CD14-positive monocyte (primary cell): ENCODE measurements around the gene CERS2. TPM values are rescaled to one million over a fixed set of nuclear protein-coding genes. Genes with fewer than 3 reads are reported as not detected.

ENCODE experiments used
- DNase-seq, 3 donors: peaks; one replicate each; pipeline ENCODE4 v3.0.0-alpha.2; 2011 to 2022
- H2AFZ ChIP-seq: 2 replicates; pipeline ENCODE4 v1.6.0; 2012; ENCODE audit warnings: mild to moderate bottlenecking, low read depth, low read length, inconsistent platforms; ENCODE audit not compliant: insufficient read depth, poor library complexity, severe bottlenecking
- H3K27ac ChIP-seq, 2 donors: 1 replicate in 1 of 2; 2 replicates in 1 of 2; pipeline ENCODE4 v1.5.1; 2012 to 2013; ENCODE audit warnings: low read length in 2 of 2, control low read depth in 1 of 2, inconsistent platforms in 1 of 2, low read depth in 1 of 2, mild to moderate bottlenecking in 1 of 2
- H3K27me3 ChIP-seq, 2 donors: one replicate each; pipeline versions ENCODE4 v1.6.0 to v1.6.1; 2011 to 2013; ENCODE audit warnings: low read length in 2 of 2; ENCODE audit not compliant: control insufficient read depth in 2 of 2, insufficient read depth in 2 of 2
- H3K36me3 ChIP-seq, 2 donors: replicated peaks in 1 of 2; 1 replicate in 1 of 2; 2 replicates in 1 of 2; pipeline versions ENCODE4 v1.5.1 to v1.6.1; 2012 to 2013; ENCODE audit warnings: low read length in 2 of 2, control low read depth in 1 of 2, inconsistent platforms in 1 of 2, mild to moderate bottlenecking in 1 of 2; ENCODE audit not compliant: insufficient read depth in 2 of 2, control insufficient read depth in 1 of 2
- H3K4me1 ChIP-seq, 2 donors: 1 replicate in 1 of 2; 2 replicates in 1 of 2; pipeline versions ENCODE4 v1.5.1 to v1.6.1; 2012 to 2013; ENCODE audit warnings: low read length in 2 of 2, control low read depth in 1 of 2, inconsistent platforms in 1 of 2, mild to moderate bottlenecking in 1 of 2, moderate library complexity in 1 of 2; ENCODE audit not compliant: insufficient read depth in 2 of 2, control insufficient read depth in 1 of 2
- H3K4me2 ChIP-seq: replicated peaks from 2 replicates; pipeline ENCODE3; 2012; ENCODE audit warnings: low read length, moderate library complexity, mild to moderate bottlenecking; ENCODE audit not compliant: poor library complexity, severe bottlenecking; ENCODE audit errors: extremely low read depth
- H3K4me3 ChIP-seq, 3 experiments: fragments of 200-600 bp in 1 of 3; sonication (generic) in 1 of 3; replicated peaks in 1 of 3; 1 replicate in 2 of 3; 2 replicates in 1 of 3; pipeline ENCODE4 v1.5.1; 2011 to 2013; ENCODE audit warnings: low read length in 3 of 3, mild to moderate bottlenecking in 3 of 3, control low read depth in 2 of 3, low read depth in 2 of 3, inconsistent platforms in 1 of 3, moderate library complexity in 1 of 3
- H3K79me2 ChIP-seq: 2 replicates; pipeline ENCODE4 v1.6.0; 2012; ENCODE audit warnings: mild to moderate bottlenecking, control low read depth, inconsistent platforms, low read length, moderate library complexity; ENCODE audit not compliant: insufficient read depth
- H3K9ac ChIP-seq: 2 replicates; pipeline ENCODE4 v1.6.0; 2017; ENCODE audit warnings: low read length, mild to moderate bottlenecking; ENCODE audit not compliant: insufficient read depth, poor library complexity, severe bottlenecking
- H3K9me3 ChIP-seq, 2 donors: replicated peaks in 1 of 2; 1 replicate in 1 of 2; 2 replicates in 1 of 2; pipeline versions ENCODE4 v1.5.1 to v1.6.1; 2012 to 2013; ENCODE audit warnings: low read length in 2 of 2, control low read depth in 1 of 2; ENCODE audit not compliant: control insufficient read depth in 1 of 2, insufficient read depth in 1 of 2
- H4K20me1 ChIP-seq: 2 replicates; pipeline ENCODE4 v1.6.0; 2012; ENCODE audit warnings: mild to moderate bottlenecking, low read length, control low read depth, moderate library complexity; ENCODE audit not compliant: insufficient read depth
- H3K27ac Mint-ChIP-seq, 7 donors: one replicate each; pipeline ENCODE4 v1.8.0; 2020; ENCODE audit warnings: mild to moderate bottlenecking in 7 of 7, mixed read lengths in 7 of 7, moderate library complexity in 6 of 7, inconsistent platforms in 2 of 7
- H3K27me3 Mint-ChIP-seq, 3 donors: one replicate each; pipeline ENCODE4 v1.8.0; 2021 to 2022; ENCODE audit warnings: low read depth in 3 of 3, mild to moderate bottlenecking in 3 of 3, mixed read lengths in 3 of 3, moderate library complexity in 3 of 3, inconsistent platforms in 1 of 3
- H3K36me3 Mint-ChIP-seq, 2 donors: one replicate each; pipeline ENCODE4 v1.8.0; 2020; ENCODE audit warnings: mixed read lengths in 2 of 2, inconsistent platforms in 1 of 2, mild to moderate bottlenecking in 1 of 2
- H3K4me1 Mint-ChIP-seq: one replicate; pipeline ENCODE4 v1.8.0; 2020; ENCODE audit warnings: mild to moderate bottlenecking, mixed read lengths
- H3K4me3 Mint-ChIP-seq, 2 donors: one replicate each; pipeline ENCODE4 v1.8.0; 2020; ENCODE audit warnings: mild to moderate bottlenecking in 2 of 2, mixed read lengths in 2 of 2, moderate library complexity in 1 of 2
- H3K9me3 Mint-ChIP-seq, 7 donors: one replicate each; pipeline ENCODE4 v1.8.0; 2020 to 2022; ENCODE audit warnings: mixed read lengths in 7 of 7, mild to moderate bottlenecking in 6 of 7, moderate library complexity in 6 of 7, inconsistent platforms in 2 of 7
- WGBS: methylation state at CpG from one replicate; pipeline ENCODE4 v1.1.5; 2013; ENCODE audit warnings: missing lambda C conversion rate; ENCODE audit not compliant: insufficient coverage; 5-methylcytosine and 5-hydroxymethylcytosine counted together
- intact Hi-C, 2 donors: fragments of 100-400 bp; cut with micrococcal nuclease; formaldehyde crosslinking; loops; one replicate each; pipeline versions ENCODE4 v1.15.0 to v1.15.1; 2023
- polyA plus RNA-seq, 3 donors: library from polyadenylated mRNA; depleted of rRNA in 1 of 3; unstranded in 2 of 3; stranded (reverse) in 1 of 3; fragments of 300-500 nt in 2 of 3; fragments of >200 nt in 1 of 3; fragmentation: Illumina TruSeq in 2 of 3; gene quantifications; 1 replicate in 2 of 3; 2 replicates in 1 of 3; pipeline ENCODE4 v1.2.3, GENCODE V29; 2012 to 2021
- TF ChIP-seq, protein P1 (sequence below): fragments of 200-600 bp; IDR thresholded peaks from one replicate; pipeline ENCODE4 v1.8.0; 2022; ENCODE audit warnings: antibody characterized with exemption, mild to moderate bottlenecking

Gene CERS2
- polyA plus RNA-seq, 3 donors = 152 to 224 (median 200) TPM

DNA sequence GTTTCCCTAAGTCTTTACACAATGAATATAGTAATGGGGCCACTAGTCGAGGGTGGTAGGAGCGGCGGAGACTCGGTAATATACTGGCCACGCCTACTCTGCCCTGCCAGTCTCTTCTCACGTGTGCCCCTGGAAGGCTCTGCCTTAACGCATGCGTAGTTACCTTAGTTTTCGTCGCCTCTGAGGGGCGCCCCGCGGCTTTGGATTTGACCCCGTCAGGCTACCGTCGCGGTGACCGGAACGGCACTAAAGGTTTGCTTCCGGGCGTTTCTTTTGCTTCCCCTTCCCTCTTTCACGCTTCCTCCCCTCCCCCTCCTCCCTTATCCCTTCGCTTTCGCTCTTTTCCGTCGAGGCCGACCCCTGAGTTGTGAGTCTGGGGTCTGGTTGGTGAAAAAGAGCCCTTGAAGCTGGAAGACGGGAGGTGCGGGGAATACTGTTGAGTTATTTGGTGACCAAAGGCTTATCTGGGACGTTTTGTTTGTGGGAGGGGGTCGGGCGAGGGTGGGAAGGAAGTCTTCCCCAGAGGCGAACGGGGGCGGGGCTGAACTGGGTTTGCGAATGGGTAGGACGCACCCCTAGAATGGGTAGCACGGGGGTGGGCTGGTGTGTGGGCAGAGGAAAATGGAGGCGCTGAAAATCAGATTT, 48.4 kb downstream of the CERS2 start, which contains the start of gene SETDB1:
SETDB1 (plus strand) TSS at position 267 of the 645 bp plus-strand sequence. CDS start 1,352 bp downstream, outside the sequence.
- no peaks in the 10 kb centered on the region for H4K20me1 ChIP-seq
- TF ChIP-seq, protein P1, sequence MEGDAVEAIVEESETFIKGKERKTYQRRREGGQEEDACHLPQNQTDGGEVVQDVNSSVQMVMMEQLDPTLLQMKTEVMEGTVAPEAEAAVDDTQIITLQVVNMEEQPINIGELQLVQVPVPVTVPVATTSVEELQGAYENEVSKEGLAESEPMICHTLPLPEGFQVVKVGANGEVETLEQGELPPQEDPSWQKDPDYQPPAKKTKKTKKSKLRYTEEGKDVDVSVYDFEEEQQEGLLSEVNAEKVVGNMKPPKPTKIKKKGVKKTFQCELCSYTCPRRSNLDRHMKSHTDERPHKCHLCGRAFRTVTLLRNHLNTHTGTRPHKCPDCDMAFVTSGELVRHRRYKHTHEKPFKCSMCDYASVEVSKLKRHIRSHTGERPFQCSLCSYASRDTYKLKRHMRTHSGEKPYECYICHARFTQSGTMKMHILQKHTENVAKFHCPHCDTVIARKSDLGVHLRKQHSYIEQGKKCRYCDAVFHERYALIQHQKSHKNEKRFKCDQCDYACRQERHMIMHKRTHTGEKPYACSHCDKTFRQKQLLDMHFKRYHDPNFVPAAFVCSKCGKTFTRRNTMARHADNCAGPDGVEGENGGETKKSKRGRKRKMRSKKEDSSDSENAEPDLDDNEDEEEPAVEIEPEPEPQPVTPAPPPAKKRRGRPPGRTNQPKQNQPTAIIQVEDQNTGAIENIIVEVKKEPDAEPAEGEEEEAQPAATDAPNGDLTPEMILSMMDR = no peak
- peaks cover 40% of the 10 kb centered on the region for H3K79me2 ChIP-seq
- Mint-ChIP-seq H3K4me3 (peak within 1 kb of the TSS; percentile 94 to 95), H3K4me1 (peaks cover 27% of the 10 kb centered on the region), H3K9me3 (peaks cover 3 to 11% (median 7%) of the 10 kb centered on the region in 7 donors), H3K27me3 (peaks cover 0 to 3% (median 1%) of the 10 kb centered on the region in 3 donors), H3K27ac (peak within 1 kb of the TSS; percentile 97 to 99 (median 99)), H3K36me3 (peaks cover 21 to 36% of the 10 kb centered on the region in 2 donors)
- no peaks in the 10 kb centered on the region for H3K27me3 ChIP-seq
- peak; percentile 96 to 99 (median 98) for DNase-seq
- H2AFZ ChIP-seq = peak within 1 kb of the TSS; percentile 84
- peaks cover 19 to 27% of the 10 kb centered on the region in 2 donors for H3K4me1 ChIP-seq
- H3K36me3 ChIP-seq = peaks cover 27 to 32% of the 10 kb centered on the region in 2 donors
- peaks cover 6 to 8% of the 10 kb centered on the region in 2 donors for H3K9me3 ChIP-seq
- WGBS = under 1% methylated on average over 30 of the region's 39 CpGs
- H3K4me2 ChIP-seq = peak within 1 kb of the TSS; percentile 93
- intact Hi-C loops = loop anchor here (2.0 to 10.0 kb wide), 5 partner anchors 49 to 161 kb away; partner anchors contain the start of genes ARNT (in 1 of the 2), CERS2 (in 1 of the 2), CTSS (in 1 of the 2) and MINDY1 (in 1 of the 2)
- H3K4me3 ChIP-seq = peak within 1 kb of the TSS; percentile 71 to 88 (median 75)
- H3K27ac ChIP-seq = peak within 1 kb of the TSS; percentile 83 to 92
- peak within 1 kb of the TSS; percentile 87 for H3K9ac ChIP-seq

DNA sequence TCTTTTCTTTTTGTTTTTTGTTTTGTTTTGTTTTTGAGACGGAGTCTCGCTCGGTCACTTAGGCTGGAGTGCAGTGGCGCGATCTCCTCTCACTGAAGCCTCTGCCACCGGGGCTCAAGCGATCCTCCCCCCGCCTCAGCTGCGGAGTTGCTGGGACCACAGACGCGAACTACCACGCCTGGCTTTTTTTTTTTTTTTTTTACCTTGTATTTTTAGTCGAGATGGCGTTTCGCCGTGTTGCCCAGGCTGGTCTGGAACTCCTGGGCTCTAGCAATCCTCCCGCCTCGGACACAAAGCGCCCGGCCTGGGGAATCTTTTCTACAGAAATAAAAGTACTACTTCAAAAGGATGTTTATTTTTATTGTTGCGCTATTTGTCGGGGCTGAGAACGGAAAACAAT, 49.6 kb downstream of the CERS2 start:
- peak overlapping the region; percentile 84 for H2AFZ ChIP-seq
- peaks cover 30% of the 10 kb centered on the region for H3K79me2 ChIP-seq
- H3K4me1 Mint-ChIP-seq = peaks cover 27% of the 10 kb centered on the region
- intact Hi-C loops = loop anchor here (5.0 to 10.0 kb wide), 4 partner anchors 50 to 160 kb away; partner anchors contain the start of genes CERS2 (in 1 of the 2), CTSS (in 1 of the 2), MINDY1 (in 1 of the 2) and PRUNE1 (in 1 of the 2)
- H3K4me3 ChIP-seq = peak overlapping the region; percentile 71 to 88 (median 75)
- H3K27me3 Mint-ChIP-seq = peaks cover 1 to 3% (median 2%) of the 10 kb centered on the region in 3 donors
- 51% methylated on average over 9 of the region's 23 CpGs for WGBS
- H3K4me3 Mint-ChIP-seq = peak overlapping the region; percentile 94 to 95
- peaks cover 0 to 3% (median 0%) of the 10 kb centered on the region in 7 donors for H3K9me3 Mint-ChIP-seq
- H3K4me2 ChIP-seq = peak overlapping the region; percentile 93
- DNase-seq = no peak
- peak overlapping the region in 3 of 7 donors; percentile 99 for H3K27ac Mint-ChIP-seq
- H3K9me3 ChIP-seq = no peaks in the 10 kb centered on the region
- no peak overlapping the region for H3K27ac ChIP-seq
- peaks cover 19 to 27% of the 10 kb centered on the region in 2 donors for H3K4me1 ChIP-seq
- H3K9ac ChIP-seq = peak overlapping the region; percentile 2
- peaks cover 13 to 25% of the 10 kb centered on the region in 2 donors for H3K36me3 Mint-ChIP-seq
- peaks cover 16 to 21% of the 10 kb centered on the region in 2 donors for H3K36me3 ChIP-seq
- no peaks in the 10 kb centered on the region for H4K20me1 ChIP-seq
- TF ChIP-seq, protein P1 = no peak
- H3K27me3 ChIP-seq = no peaks in the 10 kb centered on the region
